Karpas-422 (cell line): ENCODE results near the gene TMC3. TPM values are rescaled to one million over a fixed set of nuclear protein-coding genes. Genes with fewer than 3 reads are reported as not detected.

Experiments
- DNase-seq: peaks from one replicate; pipeline ENCODE4 v3.0.0-alpha.2; 2015
- H2AFZ ChIP-seq: fragments of 200-600 bp; sonication (generic); 2 replicates; pipeline ENCODE4 v1.6.1; 2014; ENCODE audit warnings: antibody characterized with exemption, low read length, mixed read lengths
- H3K27ac ChIP-seq: fragments of 200-600 bp; sonication (generic); 2 replicates; pipeline ENCODE4 v1.5.1; 2014; ENCODE audit warnings: mild to moderate bottlenecking, low read length, moderate library complexity
- H3K27me3 ChIP-seq: fragments of 200-600 bp; sonication (generic); 2 replicates; pipeline ENCODE4 v1.6.1; 2014; ENCODE audit warnings: low read length, mixed read lengths
- H3K36me3 ChIP-seq: fragments of 200-600 bp; sonication (generic); 2 replicates; pipeline ENCODE4 v1.6.1; 2014; ENCODE audit warnings: low read length, mixed read lengths; ENCODE audit not compliant: insufficient read depth
- H3K4me1 ChIP-seq: fragments of 200-600 bp; sonication (generic); 2 replicates; pipeline ENCODE4 v1.6.1; 2014; ENCODE audit warnings: mild to moderate bottlenecking, low read length, mixed read lengths
- H3K4me2 ChIP-seq: fragments of 200-600 bp; sonication (generic); 2 replicates; pipeline ENCODE4 v1.6.1; 2014; ENCODE audit warnings: low read length, low read depth, mild to moderate bottlenecking; ENCODE audit not compliant: poor library complexity, severe bottlenecking
- H3K4me3 ChIP-seq: fragments of 200-600 bp; sonication (generic); 2 replicates; pipeline ENCODE4 v1.5.1; 2014; ENCODE audit warnings: mild to moderate bottlenecking, antibody characterized with exemption, low read length, mixed read lengths
- H3K79me2 ChIP-seq: fragments of 200-600 bp; sonication (generic); 2 replicates; pipeline ENCODE4 v1.6.1; 2014; ENCODE audit warnings: mild to moderate bottlenecking, low read length, mixed read lengths
- H3K9ac ChIP-seq: fragments of 200-600 bp; sonication (generic); 2 replicates; pipeline ENCODE4 v1.6.0; 2014; ENCODE audit warnings: low read length
- H3K9me2 ChIP-seq: fragments of 200-600 bp; sonication (generic), shearing (Covaris generic); replicated peaks from 2 replicates; pipeline ENCODE4 v1.6.0; 2014; ENCODE audit warnings: mild to moderate bottlenecking, low read length, moderate library complexity; ENCODE audit not compliant: insufficient read depth
- H3K9me3 ChIP-seq: fragments of 300-700, 200-600 bp; sonication (generic); 2 replicates; pipeline ENCODE4 v1.6.1; 2014; ENCODE audit warnings: low read length, mixed read lengths
- H4K20me1 ChIP-seq: fragments of 200-600 bp; sonication (generic); 2 replicates; pipeline ENCODE4 v1.6.1; 2014; ENCODE audit warnings: mild to moderate bottlenecking, antibody characterized with exemption, low read length, low read depth; ENCODE audit not compliant: insufficient read depth
- total RNA-seq: library from RNA; depleted of rRNA; stranded (reverse); fragments of >200 nt; shearing (Covaris generic); gene quantifications from 2 replicates; pipeline ENCODE4 v1.2.3, GENCODE V29; 2014; ENCODE audit warnings: low replicate concordance

The TMC3 gene
- total RNA-seq, 1 experiment from 2014 or later, result not detected

DNA sequence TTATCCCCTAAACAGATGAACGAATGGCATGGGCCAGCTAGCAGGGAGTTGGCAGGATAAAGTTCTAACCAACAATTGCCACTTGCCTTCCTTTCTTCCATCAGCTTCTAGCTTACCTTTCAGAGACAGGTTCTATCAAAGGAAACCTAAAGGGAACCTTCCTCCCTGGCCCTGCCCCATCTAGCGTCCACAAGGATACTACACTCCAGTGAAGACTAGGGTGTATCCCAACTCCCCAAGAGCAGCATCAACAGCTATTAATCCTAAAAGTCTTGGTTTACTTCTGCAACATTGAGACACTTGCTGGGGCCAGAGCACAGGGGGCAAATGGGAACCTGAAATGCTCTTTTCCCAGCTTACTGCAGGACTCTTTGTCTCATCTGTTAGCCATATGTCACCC lies 37.0 kb upstream of the TMC3 start:
- Histone ChIP-seq H3K4me2 (no peak overlapping the region), H3K9me2 (no peaks in the 10 kb centered on the region), H3K36me3 (no peaks in the 10 kb centered on the region), H3K9me3 (no peaks in the 10 kb centered on the region), H2AFZ (no peak overlapping the region), H3K4me1 (no peaks in the 10 kb centered on the region), H3K27me3 (no peaks in the 10 kb centered on the region), H3K79me2 (no peaks in the 10 kb centered on the region), H4K20me1 (no peaks in the 10 kb centered on the region), H3K9ac (no peak overlapping the region), H3K27ac (no peak overlapping the region), H3K4me3 (no peak overlapping the region)
- DNase-seq, result no peak

DNA sequence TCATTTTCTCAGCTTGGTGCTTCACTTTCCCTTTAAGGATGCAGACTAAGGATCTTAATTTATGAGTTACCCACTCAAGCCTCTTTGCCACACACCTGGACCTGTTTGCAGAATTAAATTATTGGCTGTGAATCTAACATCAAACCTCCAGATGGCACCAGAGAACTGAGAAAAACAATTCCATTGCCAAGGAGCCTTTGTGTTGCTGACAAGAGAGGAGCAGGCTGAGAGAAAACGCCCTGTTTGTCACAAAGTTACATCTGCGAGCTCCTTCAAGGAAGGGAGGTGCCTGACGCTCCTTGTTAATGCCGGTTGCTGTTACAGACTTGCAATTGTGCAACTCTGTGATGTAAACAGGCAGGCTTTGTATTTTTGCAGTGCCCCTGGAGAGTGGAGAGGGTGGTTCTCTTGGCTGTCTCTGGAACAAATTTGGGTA lies 36.3 kb upstream of the TMC3 start:
- H3K9ac ChIP-seq, result no peak overlapping the region
- no peaks in the 10 kb centered on the region for H3K9me2 ChIP-seq
- no peak overlapping the region for H3K4me3 ChIP-seq
- H4K20me1 ChIP-seq, result no peaks in the 10 kb centered on the region
- H3K4me2 ChIP-seq, result no peak overlapping the region
- no peaks in the 10 kb centered on the region for H3K4me1 ChIP-seq
- no peaks in the 10 kb centered on the region for H3K79me2 ChIP-seq
- no peak overlapping the region for H3K27ac ChIP-seq
- H3K27me3 ChIP-seq, result no peaks in the 10 kb centered on the region
- DNase-seq, result peak; percentile 82
- H3K36me3 ChIP-seq, result no peaks in the 10 kb centered on the region
- H3K9me3 ChIP-seq, result no peaks in the 10 kb centered on the region
- H2AFZ ChIP-seq, result no peak overlapping the region

DNA sequence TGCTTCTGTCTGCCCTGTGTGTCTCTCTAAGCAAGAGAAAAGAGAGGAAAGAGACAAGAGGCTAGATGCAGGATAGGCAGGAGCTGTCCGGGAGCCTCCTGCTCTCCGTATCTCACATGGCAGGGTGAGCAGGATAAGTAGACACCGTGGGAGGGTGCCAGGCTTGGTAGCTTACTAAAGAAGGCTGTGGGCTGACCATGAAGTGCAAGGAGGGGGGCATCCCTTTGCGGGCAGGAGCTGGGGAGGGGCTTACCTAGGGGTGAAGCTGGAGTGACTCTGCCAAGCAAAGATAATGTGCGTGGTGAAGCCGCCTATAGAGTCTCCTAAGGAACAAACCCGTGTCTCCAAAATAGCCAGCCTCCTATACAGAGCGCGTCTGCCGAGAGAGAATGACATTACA lies 33.7 kb upstream of the TMC3 start:
- Histone ChIP-seq H3K79me2 (no peaks in the 10 kb centered on the region), H3K9me3 (no peaks in the 10 kb centered on the region), H2AFZ (no peak overlapping the region), H3K27ac (no peak overlapping the region), H3K4me3 (no peak overlapping the region), H4K20me1 (no peaks in the 10 kb centered on the region), H3K36me3 (no peaks in the 10 kb centered on the region), H3K9me2 (no peaks in the 10 kb centered on the region), H3K9ac (no peak overlapping the region), H3K4me2 (no peak overlapping the region), H3K27me3 (no peaks in the 10 kb centered on the region), H3K4me1 (no peaks in the 10 kb centered on the region)
- no peak for DNase-seq

DNA sequence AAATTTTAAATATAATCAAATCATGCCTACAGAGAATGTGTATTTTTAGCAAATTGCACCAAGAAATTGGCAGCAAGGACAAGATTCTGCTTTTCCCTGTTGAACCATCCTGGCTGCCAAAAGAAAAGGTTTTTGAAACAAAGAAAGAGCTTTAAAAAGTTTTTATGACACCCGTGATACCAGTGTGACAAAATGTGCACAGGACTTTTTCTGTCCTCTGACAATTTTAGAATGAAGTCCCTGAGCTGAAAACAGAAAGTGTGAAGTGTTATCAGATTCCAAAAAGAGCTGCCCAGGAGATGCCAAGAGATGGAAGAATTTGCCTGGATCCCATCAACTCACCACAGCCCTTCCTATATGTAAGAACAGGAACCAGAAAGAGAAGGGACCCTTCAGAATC lies 33.2 kb upstream of the TMC3 start:
- Histone ChIP-seq H3K4me1 (no peaks in the 10 kb centered on the region), H3K27me3 (no peaks in the 10 kb centered on the region), H3K79me2 (no peaks in the 10 kb centered on the region), H3K27ac (no peak overlapping the region), H3K9ac (no peak overlapping the region), H3K4me2 (no peak overlapping the region), H3K9me2 (no peaks in the 10 kb centered on the region), H3K36me3 (no peaks in the 10 kb centered on the region), H3K9me3 (no peaks in the 10 kb centered on the region), H2AFZ (no peak overlapping the region), H3K4me3 (no peak overlapping the region), H4K20me1 (no peaks in the 10 kb centered on the region)
- no peak for DNase-seq

DNA sequence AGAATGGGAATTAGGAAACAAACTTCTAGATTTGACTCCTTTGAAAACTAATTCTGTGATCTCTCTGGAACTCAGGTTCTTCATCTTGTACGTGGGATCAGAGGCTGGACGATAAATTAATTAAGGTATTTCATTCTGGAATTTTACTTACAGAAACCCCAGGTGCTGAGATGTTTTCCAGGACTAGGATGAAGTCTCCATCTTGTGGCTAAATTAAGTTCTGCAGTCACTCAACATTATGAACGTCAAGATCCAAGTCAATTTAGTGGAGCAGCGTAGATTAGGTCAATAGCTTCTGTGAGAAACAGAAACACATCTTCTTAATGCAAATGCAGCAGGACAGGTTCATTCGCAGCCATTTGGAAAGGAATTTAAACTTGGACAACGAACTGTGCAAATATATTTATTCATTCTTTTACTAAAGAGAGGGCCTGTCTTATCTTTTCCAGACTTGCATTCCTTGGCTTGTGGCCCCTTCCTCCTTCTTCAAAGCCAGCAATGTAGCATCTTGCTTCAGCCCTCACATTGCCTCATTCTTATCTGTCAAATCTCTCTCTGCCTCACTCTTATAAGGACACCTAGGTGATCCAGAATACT lies 26.7 kb upstream of the TMC3 start:
- no peaks in the 10 kb centered on the region for H4K20me1 ChIP-seq
- no peaks in the 10 kb centered on the region for H3K27me3 ChIP-seq
- no peak overlapping the region for H2AFZ ChIP-seq
- H3K79me2 ChIP-seq, result no peaks in the 10 kb centered on the region
- no peak overlapping the region for H3K4me2 ChIP-seq
- no peaks in the 10 kb centered on the region for H3K36me3 ChIP-seq
- no peak overlapping the region for H3K27ac ChIP-seq
- H3K4me1 ChIP-seq, result no peaks in the 10 kb centered on the region
- H3K4me3 ChIP-seq, result no peak overlapping the region
- no peaks in the 10 kb centered on the region for H3K9me2 ChIP-seq
- no peak overlapping the region for H3K9ac ChIP-seq
- peak; percentile 65 for DNase-seq
- no peaks in the 10 kb centered on the region for H3K9me3 ChIP-seq

DNA sequence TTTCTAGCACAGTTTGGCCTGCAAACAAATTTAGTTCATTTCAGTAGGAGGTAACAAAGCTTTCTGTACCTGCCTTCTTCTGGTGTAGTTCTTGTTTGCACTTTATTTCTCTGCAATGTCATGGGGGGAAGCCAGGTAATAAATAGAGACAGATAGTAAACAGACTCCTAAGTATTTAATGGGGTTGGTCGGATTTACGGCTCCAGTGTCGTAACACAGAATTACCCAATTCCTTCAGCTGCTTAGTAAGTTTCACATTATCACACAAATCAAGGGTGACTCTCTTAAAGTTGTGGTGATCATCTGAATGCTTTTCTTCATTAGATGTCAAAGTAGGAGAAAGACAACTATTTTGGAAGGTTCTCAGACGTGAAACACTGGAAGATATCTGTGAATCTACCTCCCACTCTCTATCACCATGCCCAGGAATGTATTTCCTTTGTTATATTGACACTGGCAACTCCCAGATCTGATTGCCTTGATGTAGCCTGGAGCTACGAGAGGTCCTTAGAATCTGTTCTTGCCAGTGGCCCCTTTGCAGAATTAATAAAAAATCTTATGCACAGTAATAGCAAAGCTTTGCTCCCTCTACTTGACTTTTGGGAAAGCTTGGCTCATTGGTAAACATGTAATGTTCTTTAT lies 25.0 kb upstream of the TMC3 start:
- no peaks in the 10 kb centered on the region for H3K9me2 ChIP-seq
- H4K20me1 ChIP-seq, result no peaks in the 10 kb centered on the region
- H2AFZ ChIP-seq, result no peak overlapping the region
- H3K79me2 ChIP-seq, result no peaks in the 10 kb centered on the region
- H3K4me1 ChIP-seq, result no peaks in the 10 kb centered on the region
- no peak overlapping the region for H3K9ac ChIP-seq
- H3K4me2 ChIP-seq, result no peak overlapping the region
- no peaks in the 10 kb centered on the region for H3K36me3 ChIP-seq
- no peak overlapping the region for H3K4me3 ChIP-seq
- DNase-seq, result no peak
- H3K9me3 ChIP-seq, result no peaks in the 10 kb centered on the region
- H3K27me3 ChIP-seq, result no peaks in the 10 kb centered on the region
- H3K27ac ChIP-seq, result no peak overlapping the region

DNA sequence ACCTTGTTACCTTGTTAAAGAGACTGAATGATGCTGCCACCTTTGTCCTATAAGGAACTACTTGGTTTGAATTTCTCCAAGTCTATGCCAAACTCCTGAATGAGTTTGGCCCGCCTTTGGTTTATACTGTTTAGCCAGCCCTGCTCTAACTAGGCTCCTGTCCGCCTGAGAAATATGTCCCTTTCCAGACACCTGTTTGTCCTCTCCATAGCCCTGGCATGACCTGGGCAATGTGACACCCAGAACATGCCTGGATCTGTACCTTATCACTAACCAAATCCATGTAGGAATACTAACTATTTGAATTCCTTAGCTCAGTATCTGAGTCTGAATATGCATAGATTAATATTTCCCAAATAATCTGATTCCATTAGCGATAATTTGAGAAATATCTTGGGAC lies 24.4 kb upstream of the TMC3 start:
- Histone ChIP-seq H3K9me2 (no peaks in the 10 kb centered on the region), H3K27me3 (no peaks in the 10 kb centered on the region), H3K4me3 (no peak overlapping the region), H3K27ac (no peak overlapping the region), H4K20me1 (no peaks in the 10 kb centered on the region), H3K4me2 (no peak overlapping the region), H3K79me2 (no peaks in the 10 kb centered on the region), H3K36me3 (no peaks in the 10 kb centered on the region), H2AFZ (no peak overlapping the region), H3K9ac (no peak overlapping the region), H3K4me1 (no peaks in the 10 kb centered on the region), H3K9me3 (no peaks in the 10 kb centered on the region)
- DNase-seq, result no peak

DNA sequence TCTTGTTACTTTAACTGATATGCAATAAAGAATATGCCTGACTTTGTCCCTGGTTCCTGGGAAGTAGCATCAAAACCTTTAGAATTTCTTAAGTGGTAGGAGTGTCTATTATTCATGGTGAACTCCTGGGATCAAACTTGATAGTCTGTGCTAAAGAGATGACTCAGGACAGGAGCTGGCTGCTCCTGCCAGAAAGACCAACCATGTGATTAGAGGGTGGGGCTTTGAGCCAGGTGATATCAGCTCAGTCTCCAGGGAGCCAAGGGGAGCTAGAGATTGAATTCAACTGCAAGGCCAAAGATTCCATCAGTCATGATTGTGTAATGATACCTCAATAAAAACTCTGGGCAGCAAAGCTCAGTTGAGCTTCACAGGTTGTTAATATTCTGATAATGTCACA lies 20.6 kb upstream of the TMC3 start:
- no peak overlapping the region for H3K4me2 ChIP-seq
- H3K9me2 ChIP-seq, result no peaks in the 10 kb centered on the region
- no peak overlapping the region for H2AFZ ChIP-seq
- H3K27me3 ChIP-seq, result no peaks in the 10 kb centered on the region
- H3K4me1 ChIP-seq, result no peaks in the 10 kb centered on the region
- H3K27ac ChIP-seq, result no peak overlapping the region
- no peak overlapping the region for H3K4me3 ChIP-seq
- no peak for DNase-seq
- H3K79me2 ChIP-seq, result no peaks in the 10 kb centered on the region
- no peaks in the 10 kb centered on the region for H3K36me3 ChIP-seq
- no peaks in the 10 kb centered on the region for H4K20me1 ChIP-seq
- no peak overlapping the region for H3K9ac ChIP-seq
- no peaks in the 10 kb centered on the region for H3K9me3 ChIP-seq
